ENCODE results near the gene AMH. TPM values are rescaled to one million over a fixed set of nuclear protein-coding genes. Genes with fewer than 3 reads are reported as not detected.

Gene AMH
- total and polyA plus RNA-seq, 4 donors = 0.08 to 0.59 (median 0.47) TPM; not detected in 1

GRCh38 chr19:2283835-2284507 is 34.8 kb downstream of the AMH start:
- Histone ChIP-seq H3K4me1 (ENCODE audit: control insufficient read depth in 4 of 4, insufficient read depth in 4 of 4, low read length in 3 of 4) (no peaks in the 10 kb centered on the region), H3K27ac (ENCODE audit: low read depth in 1 of 2, low read length in 2 of 2) (no peak overlapping the region)

GRCh38 chr19:2286402-2287140 is 37.4 kb downstream of the AMH start:
- Histone ChIP-seq H3K4me3 (ENCODE audit: low read depth in 1 of 3, low read length in 3 of 3) (no peak overlapping the region), H3K36me3 (ENCODE audit: control insufficient read depth in 4 of 4, insufficient read depth in 3 of 4, low read depth in 1 of 4, low read length in 3 of 4) (no peaks in the 10 kb centered on the region), H3K4me1 (ENCODE audit: control insufficient read depth in 4 of 4, insufficient read depth in 4 of 4, low read length in 3 of 4) (peaks cover 0 to 18% (median 10%) of the 10 kb centered on the region in 4 donors), H3K27ac (ENCODE audit: low read depth in 1 of 2, low read length in 2 of 2) (no peak overlapping the region), H3K9ac (ENCODE audit: low read depth in 1 of 2, low read length in 2 of 2) (no peak overlapping the region), H3K27me3 (ENCODE audit: control insufficient read depth in 4 of 4, insufficient read depth in 4 of 4, low read length in 3 of 4) (peaks cover 0 to 3% (median 0%) of the 10 kb centered on the region in 4 donors), H3K9me3 (ENCODE audit: control insufficient read depth in 4 of 4, low read length in 3 of 4) (no peaks in the 10 kb centered on the region)
- no peak for DNase-seq (ENCODE audit: low spot score)
- 82% methylated on average over 20 of the region's 20 CpGs for WGBS
- TF ChIP-seq REST (IDR thresholded peaks at IDR 0.05) (no peak), RXRA (IDR thresholded peaks at IDR 0.05) (no peak), ATF3 (IDR thresholded peaks at IDR 0.05) (no peak), EGR1 (IDR thresholded peaks at IDR 0.05; ENCODE audit: low read depth in 2 of 2) (no peak), HNF4G (IDR thresholded peaks at IDR 0.05) (no peak), HNF4A (conservative IDR thresholded peaks at IDR 0.05) (no peak), SP1 (IDR thresholded peaks at IDR 0.05) (no peak), TAF1 (conservative IDR thresholded peaks at IDR 0.05) (no peak)
- TF ChIP-seq, protein P1, sequence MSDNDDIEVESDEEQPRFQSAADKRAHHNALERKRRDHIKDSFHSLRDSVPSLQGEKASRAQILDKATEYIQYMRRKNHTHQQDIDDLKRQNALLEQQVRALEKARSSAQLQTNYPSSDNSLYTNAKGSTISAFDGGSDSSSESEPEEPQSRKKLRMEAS (IDR thresholded peaks at IDR 0.05) = no peak

More at GRCh38 chr19:2283835-2284507, 34.8 kb downstream of the AMH start:
- no peak overlapping the region for H3K4me3 ChIP-seq (ENCODE audit: low read depth in 1 of 3, low read length in 3 of 3)
- 96% methylated on average over 8 of the region's 8 CpGs for WGBS
- no peak for TF ChIP-seq JUND (IDR thresholded peaks at IDR 0.05)
- no peak for TF ChIP-seq HNF4G (IDR thresholded peaks at IDR 0.05)
- no peak for TF ChIP-seq RAD21 (IDR thresholded peaks at IDR 0.05)
- no peak for TF ChIP-seq REST (IDR thresholded peaks at IDR 0.05)
- no peak for TF ChIP-seq TAF1 (conservative IDR thresholded peaks at IDR 0.05)
- TF ChIP-seq ZBTB33 (IDR thresholded peaks at IDR 0.05) = no peak
- no peak for TF ChIP-seq EGR1 (IDR thresholded peaks at IDR 0.05; ENCODE audit: low read depth in 2 of 2)
- TF ChIP-seq YY1 (IDR thresholded peaks at IDR 0.05) = no peak
- TF ChIP-seq, protein P1 (IDR thresholded peaks at IDR 0.05) = no peak
- TF ChIP-seq NR2F2 (IDR thresholded peaks at IDR 0.05) = no peak
- DNase-seq (ENCODE audit: low spot score) = no peak
- H3K36me3 ChIP-seq (ENCODE audit: control insufficient read depth in 4 of 4, insufficient read depth in 3 of 4, low read depth in 1 of 4, low read length in 3 of 4) = no peaks in the 10 kb centered on the region
- H3K9ac ChIP-seq (ENCODE audit: low read depth in 1 of 2, low read length in 2 of 2) = no peak overlapping the region
- no peaks in the 10 kb centered on the region for H3K27me3 ChIP-seq (ENCODE audit: control insufficient read depth in 4 of 4, insufficient read depth in 4 of 4, low read length in 3 of 4)
- no peaks in the 10 kb centered on the region for H3K9me3 ChIP-seq (ENCODE audit: control insufficient read depth in 4 of 4, low read length in 3 of 4)
